ENCODE measurements around the gene THOC2.
"Not testable (repeated sequence)": the region's sequence is repeated elsewhere in the genome, so short reads cannot be mapped to it uniquely, and the experiment has no call there.

The THOC2 gene

GRCh38 chrX:123732670-123733363 lies at the start of gene THOC2:
TSS of gene THOC2 (minus strand) at chrX:123733052. CDS start at chrX:123733022, 30 bp downstream.
- DNase-seq (ENCODE audit: low read depth), result peak; percentile 35

- not testable (repeated sequence) for DNase-seq (ENCODE audit: low read depth)
These were observed 48.9 kb upstream of the THOC2 start for GRCh38 chrX:123781786-123782185.

- DNase-seq (ENCODE audit: low read depth), result no peak
These were observed 47.1 kb upstream of the THOC2 start for GRCh38 chrX:123779908-123780396.

GRCh38 chrX:123773258-123773988 lies 40.6 kb upstream of the THOC2 start:
- DNase-seq (ENCODE audit: low read depth), result no peak

GRCh38 chrX:123771449-123772064 lies 38.7 kb upstream of the THOC2 start:
- no peak for DNase-seq (ENCODE audit: low read depth)

- peak; percentile 17 for DNase-seq (ENCODE audit: low read depth)
These were observed 32.4 kb upstream of the THOC2 start for GRCh38 chrX:123764967-123765871.

GRCh38 chrX:123759849-123760248 lies 27.0 kb upstream of the THOC2 start:
- not testable (repeated sequence) for DNase-seq (ENCODE audit: low read depth)

GRCh38 chrX:123757794-123758193 lies 24.9 kb upstream of the THOC2 start:
- DNase-seq (ENCODE audit: low read depth), result not testable (repeated sequence)

GRCh38 chrX:123756320-123756719 lies 23.5 kb upstream of the THOC2 start:
- no peak for DNase-seq (ENCODE audit: low read depth)

GRCh38 chrX:123755107-123755506 lies 22.3 kb upstream of the THOC2 start:
- no peak for DNase-seq (ENCODE audit: low read depth)

- DNase-seq (ENCODE audit: low read depth), result no peak
These were observed 21.0 kb upstream of the THOC2 start for GRCh38 chrX:123753656-123754350.

GRCh38 chrX:123749643-123750042 lies 16.8 kb upstream of the THOC2 start:
- DNase-seq (ENCODE audit: low read depth), result no peak

GRCh38 chrX:123745511-123745910 lies 12.7 kb upstream of the THOC2 start:
- DNase-seq (ENCODE audit: low read depth), result no peak

- DNase-seq (ENCODE audit: low read depth), result no peak
These were observed 10.5 kb upstream of the THOC2 start for GRCh38 chrX:123743312-123743711.

GRCh38 chrX:123742440-123742839 lies 9.6 kb upstream of the THOC2 start:
- DNase-seq (ENCODE audit: low read depth), result no peak

GRCh38 chrX:123740536-123740935 lies 7.7 kb upstream of the THOC2 start:
- DNase-seq (ENCODE audit: low read depth), result no peak

GRCh38 chrX:123740006-123740405 lies 7.2 kb upstream of the THOC2 start:
- DNase-seq (ENCODE audit: low read depth), result no peak

GRCh38 chrX:123739474-123739873 lies 6.6 kb upstream of the THOC2 start:
- no peak for DNase-seq (ENCODE audit: low read depth)

- DNase-seq (ENCODE audit: low read depth), result no peak
These were observed 5.6 kb upstream of the THOC2 start for GRCh38 chrX:123738378-123738940.

- DNase-seq (ENCODE audit: low read depth), result no peak
These were observed 3.6 kb upstream of the THOC2 start for GRCh38 chrX:123736333-123736921.
